ENCODE data around the gene CCDC134. TPM values are rescaled to one million over a fixed set of nuclear protein-coding genes. Genes with fewer than 3 reads are reported as not detected.

Gene CCDC134
- total RNA-seq, 4 donors from 2014 or later = 7.0 to 10.8 (median 8.7) TPM

GRCh38 chr22:41847300-41847699 lies 46.8 kb downstream of the CCDC134 start:
- H3K27me3 ChIP-seq = no peaks in the 10 kb centered on the region
- intact Hi-C loops (cut with DNase I) = no loop called here
- no peak overlapping the region for H3K4me3 ChIP-seq
- 63% methylated on average over 2 of the region's 2 CpGs for WGBS
- peaks cover 27 to 57% (median 46%) of the 10 kb centered on the region in 4 donors for H3K4me1 ChIP-seq
- H3K27ac ChIP-seq (replicated peaks in 1 of 4) = no peak overlapping the region
- DNase-seq (ENCODE audit: extremely low spot score) = no peak
- H3K36me3 ChIP-seq = peaks cover 0 to 5% (median 0%) of the 10 kb centered on the region in 4 donors
- H3K9me3 ChIP-seq = no peaks in the 10 kb centered on the region
- TF ChIP-seq CTCF (IDR thresholded peaks at IDR 0.05) = no peak
- no peak for TF ChIP-seq EP300 (IDR thresholded peaks at IDR 0.05)
- no peak for TF ChIP-seq POLR2A (IDR thresholded peaks at IDR 0.05; ENCODE audit: low read depth)
- no peak for TF ChIP-seq POLR2AphosphoS5 (IDR thresholded peaks at IDR 0.05)

DNA sequence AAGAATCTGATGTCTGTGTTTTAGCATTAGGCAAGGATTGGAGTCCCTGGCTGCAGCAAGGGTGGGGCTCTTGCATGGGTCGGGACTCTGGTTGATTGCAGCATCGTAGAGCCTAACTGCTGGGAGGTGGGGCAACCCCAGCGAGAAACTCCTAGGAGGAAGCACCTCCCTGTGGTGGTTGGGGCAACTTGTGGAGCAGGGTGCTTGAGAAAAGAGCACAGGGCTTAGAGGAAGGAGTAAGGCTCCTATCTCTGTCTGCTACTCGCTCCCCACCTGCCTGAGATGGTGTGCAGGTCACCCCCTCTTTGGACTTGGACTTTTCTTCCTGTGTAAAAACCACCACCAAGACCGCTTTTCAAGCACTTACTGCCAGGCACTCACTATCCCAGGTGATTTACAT lies 48.0 kb downstream of the CCDC134 start:
- TF ChIP-seq CTCF (IDR thresholded peaks at IDR 0.05) (no peak), EP300 (IDR thresholded peaks at IDR 0.05) (no peak), POLR2A (IDR thresholded peaks at IDR 0.05; ENCODE audit: low read depth) (no peak), POLR2AphosphoS5 (IDR thresholded peaks at IDR 0.05) (peak in 1 of 2 donors; percentile 23)
- peaks cover 27 to 51% (median 44%) of the 10 kb centered on the region in 4 donors for H3K4me1 ChIP-seq
- no peaks in the 10 kb centered on the region for H3K9me3 ChIP-seq
- WGBS = 51% methylated on average over 5 of the region's 5 CpGs
- no peaks in the 10 kb centered on the region for H3K27me3 ChIP-seq
- intact Hi-C loops (cut with DNase I) = no loop called here
- peaks cover 0 to 5% (median 0%) of the 10 kb centered on the region in 4 donors for H3K36me3 ChIP-seq
- no peak overlapping the region for H3K27ac ChIP-seq (replicated peaks in 1 of 4)
- no peak overlapping the region for H3K4me3 ChIP-seq
- no peak for DNase-seq (ENCODE audit: extremely low spot score)

GRCh38 chr22:41856469-41856868 lies 56.0 kb downstream of the CCDC134 start:
- TF ChIP-seq EP300 (IDR thresholded peaks at IDR 0.05) = no peak
- no peak for TF ChIP-seq POLR2AphosphoS5 (IDR thresholded peaks at IDR 0.05)
- TF ChIP-seq CTCF (IDR thresholded peaks at IDR 0.05) = no peak
- no peak for TF ChIP-seq POLR2A (IDR thresholded peaks at IDR 0.05; ENCODE audit: low read depth)
- DNase-seq (ENCODE audit: extremely low spot score) = no peak
- Histone ChIP-seq H3K27me3 (no peaks in the 10 kb centered on the region), H3K4me1 (peaks cover 20 to 49% (median 39%) of the 10 kb centered on the region in 4 donors), H3K9me3 (no peaks in the 10 kb centered on the region), H3K36me3 (peaks cover 0 to 4% (median 0%) of the 10 kb centered on the region in 4 donors), H3K27ac (replicated peaks in 1 of 4) (peak overlapping the region; percentile 27 to 55 (median 42)), H3K4me3 (no peak overlapping the region)
- 89% methylated on average over 2 of the region's 2 CpGs for WGBS
- intact Hi-C loops (cut with DNase I) = no loop called here

GRCh38 chr22:41857155-41857859 lies 56.8 kb downstream of the CCDC134 start:
- H3K4me3 ChIP-seq = no peak overlapping the region
- H3K27me3 ChIP-seq = no peaks in the 10 kb centered on the region
- H3K9me3 ChIP-seq = no peaks in the 10 kb centered on the region
- TF ChIP-seq EP300 (IDR thresholded peaks at IDR 0.05) = no peak
- TF ChIP-seq CTCF (IDR thresholded peaks at IDR 0.05) = peak; percentile 57 to 65 (median 59)
- no peak for TF ChIP-seq POLR2A (IDR thresholded peaks at IDR 0.05; ENCODE audit: low read depth)
- intact Hi-C loops (cut with DNase I) = no loop called here
- H3K27ac ChIP-seq (replicated peaks in 1 of 4) = peak overlapping the region; percentile 27 to 55 (median 42)
- H3K36me3 ChIP-seq = no peaks in the 10 kb centered on the region
- H3K4me1 ChIP-seq = peaks cover 25 to 57% (median 47%) of the 10 kb centered on the region in 4 donors
- 57% methylated on average over 7 of the region's 7 CpGs for WGBS
- DNase-seq (ENCODE audit: extremely low spot score) = no peak

GRCh38 chr22:41857860-41858199 lies 57.4 kb downstream of the CCDC134 start:
- Histone ChIP-seq H3K27ac (replicated peaks in 1 of 4) (peak overlapping the region in 3 of 4 donors; percentile 35 to 55 (median 50)), H3K9me3 (no peaks in the 10 kb centered on the region), H3K27me3 (no peaks in the 10 kb centered on the region), H3K4me3 (no peak overlapping the region), H3K4me1 (peaks cover 30 to 63% (median 52%) of the 10 kb centered on the region in 4 donors), H3K36me3 (no peaks in the 10 kb centered on the region)
- intact Hi-C loops (cut with DNase I) = no loop called here
- TF ChIP-seq POLR2AphosphoS5 (IDR thresholded peaks at IDR 0.05) = no peak
- TF ChIP-seq EP300 (IDR thresholded peaks at IDR 0.05) = no peak
- TF ChIP-seq CTCF (IDR thresholded peaks at IDR 0.05) = no peak
- no peak for TF ChIP-seq POLR2A (IDR thresholded peaks at IDR 0.05; ENCODE audit: low read depth)
- no peak for DNase-seq (ENCODE audit: extremely low spot score)

All from esophagus muscularis mucosa (tissue), 4 donors.